GM19351 (cell line): Measurements from ENCODE around the gene CLOCK.

Experiments used
- ATAC-seq: cut with Tn5 transposase; IDR thresholded peaks from one replicate; pipeline ENCODE4 v1.9.1; 2021; ENCODE audit warnings: mild to moderate bottlenecking, moderate library complexity; ENCODE audit not compliant: unreplicated experiment

The CLOCK gene

DNA sequence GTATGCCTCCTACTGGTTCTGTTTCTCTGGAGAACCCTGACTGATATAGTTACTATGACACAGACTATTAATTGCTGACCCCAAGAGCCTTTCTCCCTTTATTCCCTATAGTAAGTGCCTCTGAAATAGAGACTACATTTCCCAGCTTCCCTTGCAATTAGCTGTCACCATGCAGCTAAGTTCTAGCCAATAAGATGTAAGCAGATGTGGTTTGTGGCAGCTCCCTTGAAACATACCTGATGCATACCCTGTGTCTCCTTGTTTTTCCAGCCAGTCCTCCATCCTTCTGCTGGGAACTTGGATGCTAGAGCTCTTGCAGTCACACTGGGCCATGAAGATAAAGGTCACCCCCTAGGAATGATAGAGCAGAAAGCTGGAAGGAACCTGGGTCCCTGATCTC lies 160.6 kb downstream of the CLOCK start:
- ATAC-seq = peak; percentile 92

DNA sequence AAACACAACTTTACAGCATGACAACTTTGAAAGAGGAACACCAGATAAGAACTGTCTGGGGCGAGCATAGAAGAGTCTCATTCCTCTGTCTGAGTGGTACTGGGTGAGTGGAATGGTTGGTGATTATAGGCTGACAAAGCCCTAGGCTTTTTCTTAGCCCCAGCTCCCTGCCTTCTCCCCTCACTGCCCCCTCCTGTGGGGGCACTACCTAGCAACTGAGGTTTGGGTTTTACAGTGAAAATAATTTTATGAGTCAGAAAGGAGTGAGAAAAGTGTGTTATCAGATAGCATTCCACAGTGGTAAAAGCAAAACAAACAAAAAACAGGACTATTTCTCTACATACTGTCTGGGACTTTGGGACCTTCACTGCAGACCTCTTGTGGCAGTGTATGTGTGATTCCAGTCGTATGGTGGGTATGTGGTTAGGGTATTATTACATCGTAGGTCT lies 161.5 kb downstream of the CLOCK start:
- ATAC-seq = no peak

DNA sequence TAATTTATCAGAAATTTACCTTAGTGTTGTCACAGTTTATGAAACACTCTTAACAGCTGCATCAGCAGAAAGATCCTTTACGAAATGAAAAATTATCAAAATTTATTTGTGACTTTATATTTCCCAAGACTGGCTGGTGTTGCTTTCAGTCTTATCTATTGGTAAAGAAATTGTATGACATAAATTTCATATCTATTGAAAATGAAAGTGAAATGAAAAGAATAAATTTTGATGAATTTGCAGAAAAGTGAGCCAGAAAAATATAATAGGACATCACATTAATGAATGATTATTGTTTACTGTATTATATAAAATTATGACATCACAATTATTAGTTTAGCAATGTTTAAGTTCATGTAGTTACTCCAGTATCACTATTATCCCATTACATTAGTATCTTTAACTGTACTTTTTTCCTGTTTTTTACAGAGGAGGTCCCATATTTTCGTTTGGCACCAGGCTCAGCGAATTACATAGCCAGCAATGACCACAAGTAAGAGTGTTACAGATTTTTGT lies 164.2 kb downstream of the CLOCK start:
- ATAC-seq = no peak

DNA sequence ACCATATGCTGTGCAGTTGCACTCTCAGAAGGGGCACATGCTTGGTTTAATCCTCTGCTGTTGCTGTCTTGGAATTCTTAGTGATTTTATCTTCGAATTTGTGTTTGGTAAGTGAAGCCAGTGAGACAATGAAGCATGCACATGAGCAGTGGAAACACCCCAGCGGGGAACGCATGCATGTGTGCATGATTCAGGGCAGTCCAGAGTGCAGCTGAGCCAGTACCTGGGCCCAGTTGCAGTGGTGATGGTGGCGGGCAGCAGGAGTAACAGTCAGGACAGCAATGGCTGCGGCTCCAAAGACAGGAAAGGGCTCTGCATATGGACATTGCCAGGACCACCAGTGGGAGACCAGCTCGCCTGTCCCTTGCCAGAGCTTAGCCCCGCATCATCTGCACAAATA lies 165.2 kb downstream of the CLOCK start:
- no peak for ATAC-seq

DNA sequence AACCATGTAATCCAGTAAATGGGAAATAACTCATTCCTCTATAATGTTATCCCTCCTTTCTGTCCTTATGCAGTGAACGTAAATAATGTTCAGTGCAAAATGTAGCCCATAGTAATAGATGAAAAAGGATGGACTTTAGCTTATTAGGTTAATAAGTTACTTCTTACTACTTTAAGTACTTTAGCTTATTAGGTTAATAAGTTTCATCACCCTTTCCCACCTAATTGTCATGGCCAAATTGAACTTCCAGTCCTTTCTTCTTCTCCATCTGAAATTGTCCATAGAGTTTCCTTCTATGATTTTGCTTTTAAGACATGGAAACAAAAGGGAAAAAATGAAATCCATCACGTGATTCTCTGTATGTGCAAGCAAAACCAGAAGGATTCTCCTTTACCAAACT lies 166.1 kb downstream of the CLOCK start:
- no peak for ATAC-seq

DNA sequence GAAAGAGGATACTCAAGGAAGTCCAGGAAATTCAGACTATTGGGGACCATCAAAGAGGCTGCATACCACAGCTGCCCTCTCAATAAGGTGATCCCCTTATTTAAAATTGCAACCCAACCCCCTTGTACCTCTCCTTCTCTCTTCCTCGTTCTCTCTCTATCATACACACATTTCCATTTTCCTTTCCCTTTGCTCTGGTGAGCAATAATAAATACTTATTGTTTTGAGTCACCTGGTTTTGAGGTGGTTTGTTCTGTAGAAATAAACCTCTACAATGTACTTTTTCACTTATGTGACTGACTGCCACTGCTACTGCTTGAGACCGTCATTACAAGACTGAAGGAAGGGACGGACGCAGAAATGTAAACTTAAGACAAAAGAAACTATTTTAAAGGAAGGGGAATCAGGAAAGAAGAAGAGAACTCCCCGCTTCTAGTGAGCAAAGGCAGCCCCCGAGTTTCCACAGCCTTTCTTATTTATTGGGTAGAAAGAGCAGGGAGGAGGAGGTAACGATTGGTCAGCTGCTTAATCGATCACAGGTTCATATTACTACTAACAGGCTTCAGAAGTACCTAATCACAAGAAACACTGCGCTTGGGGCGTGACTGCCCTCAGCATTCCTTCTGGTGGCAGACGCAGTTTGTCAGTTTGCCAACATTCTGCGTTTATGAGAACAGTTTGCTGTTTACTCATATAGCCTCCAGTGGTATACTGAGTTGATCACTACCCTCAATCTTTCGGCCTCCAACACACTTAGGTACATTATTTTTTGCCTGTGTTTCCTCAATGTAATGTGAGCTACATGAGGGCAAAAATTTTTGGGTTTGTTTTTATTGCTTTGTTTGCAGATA lies 167.9 kb downstream of the CLOCK start:
- ATAC-seq = no peak
